ENCODE results near the gene IQCK.

Gene IQCK

DNA sequence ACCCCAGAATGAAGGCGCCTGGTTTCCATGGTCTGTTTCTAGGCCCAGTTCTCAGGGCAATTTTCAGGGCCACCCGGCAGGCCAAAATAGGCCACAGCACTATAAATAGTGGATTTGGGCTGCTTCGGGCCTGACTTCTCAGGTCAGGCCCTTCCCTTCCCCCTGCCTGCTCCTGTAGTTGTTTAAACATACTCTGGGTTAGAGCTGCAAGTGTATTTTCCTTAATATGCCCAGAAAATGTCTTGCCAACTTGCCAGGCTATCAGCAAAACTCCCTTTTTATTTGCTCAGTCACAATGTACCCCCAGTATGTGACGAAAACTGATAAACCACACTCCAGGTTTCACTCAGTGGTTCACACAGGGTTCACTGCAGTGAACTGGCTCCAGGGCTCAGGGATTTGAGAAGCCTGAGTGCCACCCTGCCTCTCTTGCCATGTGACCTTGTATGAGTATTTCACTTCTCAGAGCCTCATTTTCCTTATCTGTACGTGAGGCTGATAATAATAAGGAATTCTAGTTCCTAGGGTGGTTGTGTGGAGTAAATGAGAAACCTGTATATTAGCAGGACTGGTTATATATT, 90.1 kb downstream of the IQCK start:
- no peak for DNase-seq

DNA sequence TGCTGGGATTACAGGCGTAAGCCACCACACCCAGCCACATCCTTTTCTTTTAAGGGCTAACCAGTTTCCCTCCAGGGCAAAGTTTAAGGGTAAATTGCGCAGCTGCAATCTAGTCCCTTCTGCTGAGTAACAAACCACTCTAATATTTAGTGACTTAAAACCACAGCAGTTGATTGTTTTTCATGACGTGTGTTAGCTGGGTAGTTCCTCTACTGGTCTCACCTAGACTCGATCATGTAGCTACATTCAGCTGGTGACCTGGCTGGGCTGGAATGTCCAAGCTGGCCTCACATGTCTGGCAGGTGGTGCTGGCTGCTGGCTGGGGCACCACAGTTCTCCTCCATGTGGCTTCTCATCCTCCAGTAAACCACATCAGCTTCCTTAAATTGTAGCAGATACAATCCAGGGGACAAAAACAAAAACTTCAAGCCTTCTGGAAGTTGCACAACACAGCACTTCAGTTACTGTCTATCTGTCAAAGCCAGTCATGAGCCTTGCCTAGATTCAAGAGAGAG, 91.1 kb downstream of the IQCK start:
- DNase-seq: no peak

- DNase-seq: no peak
These were observed 91.6 kb downstream of the IQCK start for GRCh38 chr16:19809693-19810092.

DNA sequence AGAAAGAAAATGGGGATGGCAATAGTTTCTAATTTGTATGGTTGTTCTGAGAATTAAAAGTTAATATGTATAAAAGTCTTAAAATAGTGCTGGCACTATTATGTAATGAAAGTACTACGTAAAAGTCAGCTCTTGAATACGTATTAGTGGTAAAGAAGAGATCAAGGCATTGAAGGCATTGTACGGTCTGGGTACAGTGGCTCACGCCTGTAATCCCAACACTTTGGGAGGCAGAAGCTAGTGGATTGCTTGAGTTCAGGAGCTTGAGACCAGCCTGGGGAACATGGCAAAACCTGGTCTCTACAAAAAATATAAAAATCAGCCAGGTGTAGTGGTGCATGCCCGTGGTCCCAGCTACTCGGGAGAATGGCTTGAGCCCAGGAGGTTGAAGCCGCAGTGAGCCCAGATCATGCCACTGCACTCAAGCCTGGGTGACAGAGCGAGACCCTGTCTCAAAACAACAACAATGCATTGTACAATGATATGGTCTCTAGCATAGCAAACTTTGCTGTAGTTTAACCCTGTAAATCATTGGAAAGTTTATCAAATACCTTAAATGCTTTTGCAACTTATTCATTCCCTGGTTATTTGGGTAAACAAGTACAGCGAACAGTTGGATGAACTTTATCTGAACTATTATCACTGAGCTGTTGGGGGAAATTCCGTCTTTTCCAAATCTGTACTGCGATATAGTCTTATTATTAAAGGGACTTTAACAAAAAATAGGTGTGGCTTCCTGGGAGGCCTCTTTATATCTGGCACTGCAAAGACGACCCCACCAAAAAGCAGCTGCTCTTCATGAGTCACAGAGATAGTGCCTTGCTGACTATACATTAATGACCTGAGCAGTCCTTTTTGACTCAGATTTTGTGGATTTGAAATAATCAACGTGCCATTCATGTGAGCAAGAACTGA, 93.0 kb downstream of the IQCK start:
- DNase-seq: peak; percentile 28

- no peak for DNase-seq
These were observed 94.9 kb downstream of the IQCK start for GRCh38 chr16:19812986-19813385.

- DNase-seq: no peak
These were observed 97.3 kb downstream of the IQCK start for GRCh38 chr16:19815418-19815817.

- DNase-seq: no peak
These were observed 99.1 kb downstream of the IQCK start for GRCh38 chr16:19817122-19817521.

DNA sequence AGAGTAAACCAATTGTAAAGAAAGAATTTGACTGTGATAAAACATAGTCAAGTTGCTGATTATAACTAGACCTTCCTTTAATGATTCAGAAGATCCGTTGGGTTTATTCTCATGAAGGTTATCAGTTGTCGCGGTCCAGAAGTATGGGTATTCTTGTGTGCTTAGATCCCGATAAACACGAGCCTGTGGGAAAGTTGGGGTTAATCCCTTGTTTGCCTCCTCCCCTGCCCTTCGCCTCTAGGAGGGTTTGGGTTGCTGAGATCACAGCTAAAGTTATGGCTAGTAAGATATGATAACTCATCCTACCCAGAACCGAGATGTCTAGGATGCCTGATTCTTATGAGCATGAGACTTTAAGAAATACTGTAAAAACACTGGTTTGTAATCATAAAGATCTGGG, 99.8 kb downstream of the IQCK start:
- no peak for DNase-seq

DNA sequence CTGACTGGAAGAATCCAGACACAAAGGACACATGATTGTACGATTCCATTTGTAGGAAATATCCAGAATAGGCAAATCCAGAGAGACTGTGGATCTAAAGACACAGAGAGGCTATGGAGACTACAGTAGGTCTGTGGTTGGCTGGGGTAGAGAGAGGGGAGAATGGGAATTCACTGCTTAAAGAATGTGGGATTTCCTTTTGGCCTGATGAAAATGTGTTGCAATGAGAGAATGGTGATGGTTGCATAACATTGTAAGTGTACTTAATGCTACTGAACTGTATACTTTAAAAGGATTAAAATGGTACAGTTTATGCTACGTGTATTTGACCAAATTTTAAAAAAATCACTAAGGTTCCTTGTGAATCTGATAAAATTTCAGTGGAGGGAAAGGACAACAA, 104.5 kb downstream of the IQCK start:
- no peak for DNase-seq

DNA sequence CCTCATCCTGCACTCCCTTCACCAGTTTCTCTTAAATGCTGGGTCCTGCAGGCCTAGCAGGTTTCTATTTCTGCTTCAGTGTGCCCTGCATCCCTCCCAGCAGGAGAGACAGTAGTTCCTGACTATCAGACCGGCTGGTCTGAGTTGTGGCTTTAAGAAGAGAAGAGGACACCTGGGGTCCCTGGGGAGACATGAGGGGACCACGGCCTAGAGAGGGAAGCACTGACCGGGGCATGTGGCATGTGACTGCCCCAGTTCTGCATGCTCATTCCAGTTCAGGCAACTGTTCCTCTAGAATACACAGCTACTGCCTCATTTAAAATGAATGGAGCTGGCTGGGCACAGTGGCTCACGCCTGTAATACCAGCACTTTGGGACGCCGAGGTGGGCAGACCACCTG, 105.3 kb downstream of the IQCK start:
- no peak for DNase-seq

GRCh38 chr16:19824216-19824615, 106.1 kb downstream of the IQCK start:
- DNase-seq: no peak

DNA sequence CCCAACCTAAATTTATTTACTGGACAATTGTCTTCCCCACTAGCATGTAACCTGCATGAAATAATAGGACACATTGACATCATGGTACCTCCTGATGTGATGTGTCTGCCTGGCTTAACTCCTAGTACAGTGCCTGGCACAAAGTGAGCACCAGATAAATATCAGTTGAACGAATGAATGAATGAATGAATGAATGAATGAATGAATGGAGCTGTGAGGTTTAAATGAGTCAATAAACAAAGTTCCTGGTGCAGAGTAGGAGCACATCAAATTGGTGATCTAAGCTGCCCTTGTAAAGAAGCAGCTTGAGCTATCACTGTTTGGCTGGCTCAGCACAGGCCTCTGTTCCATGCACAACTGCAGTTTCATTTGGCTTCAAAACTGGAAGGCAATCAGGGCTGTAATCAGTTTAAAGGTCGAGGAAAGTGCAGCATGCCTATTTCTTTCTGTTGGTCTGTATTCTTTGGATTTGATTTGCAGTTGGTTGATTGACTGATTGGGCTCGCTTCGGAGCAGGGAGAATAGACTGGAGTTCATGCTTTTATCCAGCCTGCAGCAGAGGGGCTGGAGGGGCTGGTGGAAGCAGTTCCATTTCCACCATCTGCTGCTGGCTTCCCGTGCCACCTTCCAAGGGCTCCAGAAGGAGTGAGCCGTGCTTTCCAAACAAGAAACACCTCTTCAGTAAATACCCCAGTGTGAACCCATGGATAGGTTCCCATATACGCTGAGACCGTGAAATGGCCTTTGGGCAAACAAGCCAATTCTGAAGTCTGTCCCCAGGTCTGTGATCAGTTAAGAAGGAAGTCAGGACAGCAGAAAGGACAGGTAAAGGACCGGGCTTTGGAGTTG, 112.0 kb downstream of the IQCK start:
- DNase-seq: no peak

GRCh38 chr16:19830902-19831560, 113.0 kb downstream of the IQCK start:
- DNase-seq: no peak

- DNase-seq: no peak
These were observed 113.6 kb downstream of the IQCK start for GRCh38 chr16:19831678-19832077.

- no peak for DNase-seq
These were observed 115.1 kb downstream of the IQCK start for GRCh38 chr16:19833176-19833575.

DNA sequence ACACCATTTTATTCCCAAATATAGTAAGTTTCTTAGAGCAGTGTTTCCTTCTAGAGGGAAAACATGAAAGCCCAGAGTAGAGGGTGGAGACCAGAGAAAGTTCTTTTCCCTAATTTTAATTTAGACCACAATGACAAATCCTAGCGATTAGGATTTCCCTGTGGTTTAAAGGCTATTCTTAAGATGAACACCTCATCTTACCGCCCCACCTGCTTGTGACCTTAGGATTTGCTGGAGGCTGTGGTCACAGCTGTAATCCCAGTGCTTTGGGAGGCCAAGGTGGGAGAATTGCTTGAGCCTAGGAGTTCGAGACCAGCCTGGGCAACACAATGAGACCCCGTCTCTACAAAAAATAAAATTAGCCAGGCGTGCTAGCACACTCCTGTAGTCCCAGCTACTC, 115.5 kb downstream of the IQCK start:
- no peak for DNase-seq

- no peak for DNase-seq
These were observed 117.1 kb downstream of the IQCK start for GRCh38 chr16:19835196-19835595.

DNA sequence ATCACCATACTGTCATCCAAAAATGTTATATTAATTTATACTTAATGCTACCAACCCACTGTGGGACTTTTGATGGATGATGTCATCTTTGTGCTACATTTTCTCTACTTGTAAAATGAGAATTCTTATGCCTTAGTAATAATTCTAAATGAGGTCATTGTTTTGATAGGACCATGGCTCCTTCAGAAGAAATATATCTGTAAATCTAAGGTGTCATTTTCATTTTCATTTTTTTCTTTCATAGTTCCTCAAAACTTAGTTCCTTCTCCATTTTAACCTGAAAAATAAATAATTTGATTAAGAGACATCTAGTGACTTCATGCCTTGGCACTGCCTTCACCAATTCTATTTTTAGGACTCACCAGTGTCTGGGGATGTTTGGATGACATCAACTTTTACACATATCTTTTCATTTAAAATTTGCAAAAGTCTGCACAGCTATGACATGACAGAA, 117.9 kb downstream of the IQCK start:
- no peak for DNase-seq

DNA sequence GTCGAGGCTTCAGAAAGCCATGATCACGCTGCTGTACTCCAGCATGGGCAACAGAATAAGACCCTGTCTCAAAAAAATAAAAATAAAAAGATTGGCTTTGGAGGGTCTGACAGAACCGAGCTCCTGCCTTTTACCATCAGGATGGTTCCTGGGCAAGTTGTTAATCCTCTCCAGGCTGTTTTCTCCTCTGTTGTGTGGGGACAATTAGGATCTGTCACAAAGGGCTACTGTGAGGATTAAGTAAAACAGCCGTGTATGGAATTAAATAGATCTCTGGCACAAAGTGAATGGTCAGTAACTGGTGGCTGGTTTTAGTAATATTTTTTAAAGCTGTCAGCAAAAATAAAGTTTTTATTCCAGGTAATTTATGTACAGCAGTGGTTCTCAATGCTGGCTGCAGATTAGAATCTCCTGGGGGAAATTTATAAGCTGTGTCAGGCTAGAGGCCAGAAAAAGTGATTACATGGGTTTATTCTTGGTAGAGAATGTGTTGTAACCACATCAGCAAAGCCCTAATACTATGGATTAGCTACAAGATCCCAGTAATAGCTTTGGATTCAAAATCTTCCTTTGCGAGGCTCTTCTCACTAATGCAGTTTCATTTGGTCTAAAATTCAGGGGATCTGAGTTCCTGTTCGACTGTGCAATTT, 119.4 kb downstream of the IQCK start:
- no peak for DNase-seq

DNA sequence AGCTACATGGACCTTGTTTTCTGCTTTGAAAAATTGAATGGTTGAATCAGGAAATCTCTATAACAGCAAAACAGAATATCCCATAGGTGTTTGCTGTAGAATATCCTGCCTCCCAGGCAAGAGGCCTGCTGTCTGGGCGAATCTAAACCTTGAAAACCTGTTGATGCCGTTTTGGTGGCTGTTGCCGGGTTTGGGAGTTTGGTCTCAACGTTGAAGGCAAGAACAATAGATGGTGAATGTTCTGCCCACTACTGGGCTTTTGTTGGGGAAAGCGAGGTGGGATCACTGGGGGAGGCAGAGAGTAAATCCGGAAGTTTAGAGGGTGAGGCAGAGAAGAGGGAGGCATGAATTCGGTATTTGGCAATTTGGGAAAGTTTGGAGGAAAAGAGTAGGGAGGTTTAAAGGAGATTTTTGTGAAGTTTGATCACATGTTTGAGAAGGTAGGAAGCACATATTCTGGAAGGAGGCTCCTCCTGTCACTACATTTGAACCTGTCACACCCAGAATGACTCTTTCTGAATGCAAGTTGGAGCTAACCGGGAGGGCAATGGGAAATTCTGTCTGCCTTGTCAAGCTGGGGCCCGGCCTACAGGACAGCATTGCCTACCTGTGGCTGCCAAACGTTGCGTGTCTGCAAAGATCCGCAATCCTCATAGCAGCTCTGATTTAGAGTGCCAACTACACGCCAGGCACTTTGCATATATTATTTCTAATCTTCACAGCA, 120.1 kb downstream of the IQCK start:
- no peak for DNase-seq

GRCh38 chr16:19840524-19841110, 122.5 kb downstream of the IQCK start:
- no peak for DNase-seq
